SK-N-SH treated with all-trans-retinoic acid at 6 μM for 48 hours (cell line): ENCODE measurements around the gene LMBR1.

ENCODE experiments used
- ATAC-seq: fragments of 200-7000 bp; cut with Tn5 transposase; 3 replicates; pipeline ENCODE4 v1.9.1; 2020; ENCODE audit warnings: mild to moderate bottlenecking, moderate library complexity
- ARNTL ChIP-seq: fragments of 450-650 bp; formaldehyde crosslinking; IDR thresholded peaks from 2 replicates; pipeline ENCODE4 v1.5.0; 2020; ENCODE audit warnings: low read depth, mild to moderate bottlenecking, moderate library complexity, borderline replicate concordance
- BACH2 ChIP-seq: fragments of 250-450 bp; sonication (Bioruptor Pico); IDR thresholded peaks from 2 replicates; pipeline ENCODE4 v1.9.0; 2021; ENCODE audit warnings: mild to moderate bottlenecking, borderline replicate concordance
- CSDC2 ChIP-seq: fragments of 250-450 bp; sonication (Bioruptor Pico); IDR thresholded peaks from 2 replicates; pipeline ENCODE4 v1.5.0; 2020; ENCODE audit warnings: mild to moderate bottlenecking, moderate library complexity
- CSRNP3 ChIP-seq: fragments of 250-450 bp; sonication (Bioruptor Pico); IDR thresholded peaks from 2 replicates; pipeline ENCODE4 v1.5.1; 2021; ENCODE audit warnings: mild to moderate bottlenecking, moderate library complexity
- ESRRG ChIP-seq: fragments of 250-450 bp; sonication (Bioruptor Pico); IDR thresholded peaks from 2 replicates; pipeline ENCODE4 v1.6.1; 2021; ENCODE audit warnings: mild to moderate bottlenecking
- GLIS3 ChIP-seq: fragments of 250-450 bp; sonication (Bioruptor Pico); IDR thresholded peaks from 2 replicates; pipeline ENCODE4 v1.5.0; 2020; ENCODE audit warnings: mild to moderate bottlenecking, moderate library complexity
- ISL1 ChIP-seq: fragments of 250-450 bp; sonication (Bioruptor Pico); IDR thresholded peaks from 2 replicates; pipeline ENCODE4 v2.1.2; 2022; ENCODE audit warnings: mild to moderate bottlenecking, moderate library complexity
- OSR1 ChIP-seq: fragments of 250-450 bp; sonication (Bioruptor Pico); IDR thresholded peaks from 2 replicates; pipeline ENCODE4 v1.8.0; 2022; ENCODE audit warnings: moderate library complexity, mild to moderate bottlenecking, inconsistent platforms
- PATZ1 ChIP-seq: fragments of 250-450 bp; sonication (Bioruptor Pico); IDR thresholded peaks from 2 replicates; pipeline ENCODE4 v1.8.0; 2020; ENCODE audit warnings: mild to moderate bottlenecking, moderate library complexity, borderline replicate concordance
- PPARA ChIP-seq: fragments of 250-450 bp; sonication (Bioruptor Pico); IDR thresholded peaks from 2 replicates; pipeline ENCODE4 v1.5.0; 2020; ENCODE audit warnings: mild to moderate bottlenecking, borderline replicate concordance
- RARB ChIP-seq: fragments of 250-450 bp; sonication (Bioruptor Pico); IDR thresholded peaks from 2 replicates; pipeline ENCODE4 v1.8.0; 2021; ENCODE audit warnings: mild to moderate bottlenecking, moderate library complexity
- SNAI2 ChIP-seq: fragments of 250-450 bp; sonication (Bioruptor Pico); IDR thresholded peaks from 2 replicates; pipeline ENCODE4 v1.5.0; 2020; ENCODE audit warnings: mild to moderate bottlenecking, moderate library complexity
- TCF4 ChIP-seq: fragments of 250-450 bp; sonication (Bioruptor Pico); IDR thresholded peaks from 2 replicates; pipeline ENCODE4 v1.8.0; 2021; ENCODE audit warnings: mild to moderate bottlenecking, moderate library complexity, borderline replicate concordance
- TOX ChIP-seq: fragments of 250-450 bp; sonication (Bioruptor Pico); IDR thresholded peaks from 2 replicates; pipeline ENCODE4 v1.8.0; 2021; ENCODE audit warnings: mild to moderate bottlenecking, moderate library complexity, borderline replicate concordance
- TSHZ2 ChIP-seq: fragments of 250-450 bp; sonication (Bioruptor Pico); IDR thresholded peaks from 2 replicates; pipeline ENCODE4 v1.5.0; 2020; ENCODE audit warnings: mild to moderate bottlenecking, moderate library complexity
- ZC3H10 ChIP-seq: fragments of 250-450 bp; sonication (Bioruptor Pico); IDR thresholded peaks from 2 replicates; pipeline ENCODE4 v1.5.1; 2021; ENCODE audit warnings: mild to moderate bottlenecking, moderate library complexity
- ZFP3 ChIP-seq: fragments of 250-450 bp; sonication (Bioruptor Pico); IDR thresholded peaks from 2 replicates; pipeline ENCODE4 v1.5.0; 2020; ENCODE audit warnings: mild to moderate bottlenecking, moderate library complexity
- ZFP30 ChIP-seq: fragments of 450-650 bp; formaldehyde crosslinking; IDR thresholded peaks from 2 replicates; pipeline ENCODE4 v1.5.0; 2022; ENCODE audit warnings: mild to moderate bottlenecking, moderate library complexity
- ZNF565 ChIP-seq: fragments of 450-650 bp; formaldehyde crosslinking; conservative IDR thresholded peaks from 2 replicates; pipeline ENCODE4 v1.5.0; 2020; ENCODE audit warnings: low read depth, mild to moderate bottlenecking, moderate library complexity
- ZNF70 ChIP-seq: fragments of 450-650 bp; formaldehyde crosslinking; IDR thresholded peaks from 2 replicates; pipeline ENCODE4 v1.5.0; 2020; ENCODE audit warnings: mild to moderate bottlenecking, moderate library complexity
- ZNF8 ChIP-seq: fragments of 450-650 bp; formaldehyde crosslinking; IDR thresholded peaks from 2 replicates; pipeline ENCODE4 v1.5.0; 2020; ENCODE audit warnings: mild to moderate bottlenecking, moderate library complexity
- TF ChIP-seq, protein P1 (sequence below): fragments of 250-450 bp; sonication (Bioruptor Pico); IDR thresholded peaks from 2 replicates; pipeline ENCODE4 v1.5.1; 2020; ENCODE audit warnings: low read depth, mild to moderate bottlenecking, moderate library complexity

Gene LMBR1

DNA sequence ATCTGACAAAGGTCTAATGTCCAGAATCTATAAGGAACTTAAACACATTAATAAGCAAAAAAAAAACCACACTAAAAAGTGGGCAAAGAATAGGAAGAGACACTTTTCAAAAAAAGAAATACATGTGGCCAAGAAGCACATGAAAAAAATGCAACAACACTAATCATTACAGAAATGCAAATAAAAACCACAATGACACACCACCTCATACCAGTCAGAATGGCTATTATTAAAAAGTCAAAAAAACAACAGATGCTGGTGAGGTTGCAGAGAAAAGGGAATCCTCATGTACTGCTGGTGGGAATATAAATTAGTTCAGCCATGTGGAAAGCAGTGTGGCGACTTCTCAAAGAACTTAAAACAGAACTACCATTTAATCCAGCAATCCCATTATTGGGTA is 119.0 kb downstream of the LMBR1 start:
- no peak for ATAC-seq
- TF ChIP-seq PPARA (no peak), GLIS3 (CRISPR knock-in tag) (no peak), TSHZ2 (CRISPR knock-in tag) (no peak), ZNF565 (no peak), SNAI2 (CRISPR knock-in tag) (no peak), CSRNP3 (no peak), ISL1 (CRISPR knock-in tag) (no peak), ZFP30 (CRISPR knock-in tag) (no peak), RARB (CRISPR knock-in tag) (no peak), ZC3H10 (CRISPR knock-in tag) (no peak), ESRRG (CRISPR knock-in tag) (no peak), PATZ1 (CRISPR knock-in tag) (no peak), BACH2 (CRISPR knock-in tag) (no peak), ZNF70 (CRISPR knock-in tag) (no peak), ZFP3 (CRISPR knock-in tag) (no peak), ZNF8 (CRISPR knock-in tag) (no peak)
- TF ChIP-seq, protein P1, sequence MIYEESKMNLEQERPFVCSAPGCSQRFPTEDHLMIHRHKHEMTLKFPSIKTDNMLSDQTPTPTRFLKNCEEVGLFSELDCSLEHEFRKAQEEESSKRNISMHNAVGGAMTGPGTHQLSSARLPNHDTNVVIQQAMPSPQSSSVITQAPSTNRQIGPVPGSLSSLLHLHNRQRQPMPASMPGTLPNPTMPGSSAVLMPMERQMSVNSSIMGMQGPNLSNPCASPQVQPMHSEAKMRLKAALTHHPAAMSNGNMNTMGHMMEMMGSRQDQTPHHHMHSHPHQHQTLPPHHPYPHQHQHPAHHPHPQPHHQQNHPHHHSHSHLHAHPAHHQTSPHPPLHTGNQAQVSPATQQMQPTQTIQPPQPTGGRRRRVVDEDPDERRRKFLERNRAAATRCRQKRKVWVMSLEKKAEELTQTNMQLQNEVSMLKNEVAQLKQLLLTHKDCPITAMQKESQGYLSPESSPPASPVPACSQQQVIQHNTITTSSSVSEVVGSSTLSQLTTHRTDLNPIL (CRISPR knock-in tag) = no peak

DNA sequence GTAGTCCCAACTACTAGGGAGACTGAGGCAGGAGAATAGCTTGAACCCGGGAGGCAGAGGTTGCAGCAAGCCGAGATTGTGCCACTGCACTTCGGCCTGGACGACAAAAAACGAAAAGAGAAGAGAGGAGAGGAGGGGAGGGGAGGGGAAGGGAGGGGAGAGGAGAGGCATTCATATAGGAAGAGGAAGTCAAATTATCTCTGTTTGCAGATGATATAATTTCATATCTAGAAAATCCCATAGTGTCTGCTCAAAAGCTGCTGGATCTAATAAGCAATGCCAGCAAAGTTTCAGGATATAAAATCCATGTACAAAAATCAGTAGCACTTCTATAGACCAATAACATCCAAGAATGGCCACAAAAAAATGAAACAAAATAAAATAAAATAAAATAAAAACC is 120.3 kb downstream of the LMBR1 start:
- TF ChIP-seq TSHZ2 (CRISPR knock-in tag) (no peak), ZNF70 (CRISPR knock-in tag) (no peak), PPARA (no peak), ZC3H10 (CRISPR knock-in tag) (no peak), ZNF8 (CRISPR knock-in tag) (no peak), ISL1 (CRISPR knock-in tag) (no peak), ESRRG (CRISPR knock-in tag) (no peak), CSRNP3 (no peak), TCF4 (CRISPR knock-in tag) (no peak), ZFP3 (CRISPR knock-in tag) (no peak), PATZ1 (CRISPR knock-in tag) (no peak), CSDC2 (CRISPR knock-in tag) (no peak), TOX (CRISPR knock-in tag) (no peak), BACH2 (CRISPR knock-in tag) (no peak), ZFP30 (CRISPR knock-in tag) (no peak), GLIS3 (CRISPR knock-in tag) (no peak), OSR1 (CRISPR knock-in tag) (no peak), SNAI2 (CRISPR knock-in tag) (no peak), ARNTL (CRISPR knock-in tag) (no peak)
- TF ChIP-seq, protein P1 (CRISPR knock-in tag) = no peak
- ATAC-seq = no peak
